Sigmoid colon (tissue), 7 donors: Measurements from ENCODE around the gene KRTCAP2. TPM values are rescaled to one million over a fixed set of nuclear protein-coding genes. Genes with fewer than 3 reads are reported as not detected.

ENCODE experiments used
- DNase-seq: peaks from one replicate; pipeline ENCODE4 v3.0.0-alpha.2; 2019
- H3K27ac ChIP-seq, 4 donors: fragments of 200-600 bp; sonication (generic); one replicate each; pipeline ENCODE4 v1.5.1; 2016 to 2019; ENCODE audit warnings: mild to moderate bottlenecking in 1 of 4
- H3K27me3 ChIP-seq, 3 donors: fragments of 200-600 bp; sonication (generic); one replicate each; pipeline ENCODE4 v1.5.1; 2019; ENCODE audit warnings: mild to moderate bottlenecking in 1 of 3
- H3K36me3 ChIP-seq, 4 donors: fragments of 200-600 bp; sonication (generic); one replicate each; pipeline ENCODE4 v1.5.1; 2016 to 2019
- H3K4me1 ChIP-seq, 4 donors: fragments of 200-600 bp; sonication (generic); one replicate each; pipeline ENCODE4 v1.5.1; 2017 to 2019
- H3K4me3 ChIP-seq, 4 donors: fragments of 200-600 bp; sonication (generic); one replicate each; pipeline ENCODE4 v1.5.1; 2017 to 2019; ENCODE audit warnings: mild to moderate bottlenecking in 2 of 4, moderate library complexity in 1 of 4
- H3K9me3 ChIP-seq, 4 donors: fragments of 200-600 bp in 3 of 4; sonication (generic) in 3 of 4; one replicate each; pipeline versions ENCODE4 v1.5.1 to v1.6.1; 2013 to 2019
- EP300 ChIP-seq, 4 donors: sonication (generic); formaldehyde crosslinking; IDR thresholded peaks; one replicate each; pipeline ENCODE4 v1.6.1; 2017; ENCODE audit warnings: antibody characterized with exemption in 4 of 4
- POLR2A ChIP-seq, 2 donors: fragments of 450-650 bp; IDR thresholded peaks; one replicate each; pipeline ENCODE4 v1.6.1; 2016; ENCODE audit warnings: antibody characterized with exemption in 2 of 2, mild to moderate bottlenecking in 2 of 2, moderate library complexity in 2 of 2
- POLR2AphosphoS5 ChIP-seq, 4 donors: sonication (generic); formaldehyde crosslinking; IDR thresholded peaks; one replicate each; pipeline ENCODE4 v1.6.1; 2017; ENCODE audit warnings: antibody characterized with exemption in 4 of 4
- WGBS, 2 donors: extraction: QIAGEN DNeasy Blood & Tissue Kit; methylation state at CpG; one replicate each; pipeline ENCODE4 v1.1.7; 2013; 5-methylcytosine and 5-hydroxymethylcytosine counted together
- intact Hi-C: fragments of 100-400 bp; cut with DNase I; formaldehyde crosslinking; loops from one replicate; pipeline ENCODE4 v1.15.1; 2023
- polyA plus RNA-seq, 3 donors: library from polyadenylated mRNA; stranded (reverse); fragments of 200-250 nt; gene quantifications; one replicate each; pipeline ENCODE4 v1.2.3, GENCODE V29; 2013
- total RNA-seq, 4 donors: library from RNA; depleted of rRNA; stranded (reverse); fragments of >200 nt; gene quantifications; one replicate each; pipeline ENCODE4 v1.1.0, GENCODE V29; 2016
- TF ChIP-seq, protein P1 (sequence below), 4 experiments: fragments of 450-650 bp in 3 of 4; fragments of 200-600 bp in 1 of 4; IDR thresholded peaks; one replicate each; pipeline ENCODE4 v1.5.1; 2016 to 2019; ENCODE audit warnings: antibody characterized with exemption in 4 of 4, mild to moderate bottlenecking in 3 of 4, moderate library complexity in 2 of 4
- donor health status: healthy with polysubstance abuse.
- donor health status: Bipolar disorder and iron deficiency.
- donor health status: healthy.

KRTCAP2 gene
- total and polyA plus RNA-seq, 7 donors: 72.9 to 245 (median 113) TPM

DNA sequence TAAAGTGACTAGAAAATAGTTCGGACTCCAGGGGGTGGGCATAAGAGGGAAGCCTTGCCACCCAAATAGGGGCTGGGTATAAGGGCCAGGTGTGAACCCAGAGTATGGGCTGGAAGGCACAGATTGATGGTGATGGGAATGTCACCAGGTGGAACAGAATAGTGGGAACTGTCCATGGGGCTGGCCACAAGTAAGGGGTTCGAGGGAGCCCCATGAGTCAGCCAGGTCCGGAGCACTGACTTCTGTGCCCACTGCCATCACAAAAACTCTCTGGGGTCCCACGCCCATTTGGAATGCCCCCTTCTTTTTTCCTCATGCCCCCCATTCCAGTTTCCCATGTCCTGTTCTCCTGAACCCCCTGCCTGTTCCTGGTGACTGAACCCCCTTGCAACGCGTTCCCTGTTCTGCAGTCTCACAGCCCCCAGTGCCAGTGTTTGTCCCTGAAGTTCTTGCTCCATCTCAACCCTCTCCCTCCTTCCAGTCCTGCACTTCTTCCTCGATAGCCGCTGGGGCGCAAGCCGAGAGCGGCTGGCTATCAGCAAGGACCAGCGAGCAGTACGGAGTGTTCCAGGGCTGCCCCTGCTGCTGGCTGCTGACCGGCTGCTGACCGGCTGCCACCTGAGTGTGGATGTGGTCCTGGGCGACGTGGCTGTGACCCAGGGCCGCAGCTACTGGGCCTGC is 8.4 kb upstream of the KRTCAP2 start:
- H3K36me3 ChIP-seq: no peaks in the 10 kb centered on the region
- WGBS, 2 donors: 93 to 95% methylated on average over 18 of the region's 18 CpGs
- H3K27ac ChIP-seq: no peak overlapping the region
- no peaks in the 10 kb centered on the region for H3K9me3 ChIP-seq
- H3K4me3 ChIP-seq: no peak overlapping the region
- intact Hi-C loops: no loop called here
- peak; percentile 40 for DNase-seq
- TF ChIP-seq, protein P1, sequence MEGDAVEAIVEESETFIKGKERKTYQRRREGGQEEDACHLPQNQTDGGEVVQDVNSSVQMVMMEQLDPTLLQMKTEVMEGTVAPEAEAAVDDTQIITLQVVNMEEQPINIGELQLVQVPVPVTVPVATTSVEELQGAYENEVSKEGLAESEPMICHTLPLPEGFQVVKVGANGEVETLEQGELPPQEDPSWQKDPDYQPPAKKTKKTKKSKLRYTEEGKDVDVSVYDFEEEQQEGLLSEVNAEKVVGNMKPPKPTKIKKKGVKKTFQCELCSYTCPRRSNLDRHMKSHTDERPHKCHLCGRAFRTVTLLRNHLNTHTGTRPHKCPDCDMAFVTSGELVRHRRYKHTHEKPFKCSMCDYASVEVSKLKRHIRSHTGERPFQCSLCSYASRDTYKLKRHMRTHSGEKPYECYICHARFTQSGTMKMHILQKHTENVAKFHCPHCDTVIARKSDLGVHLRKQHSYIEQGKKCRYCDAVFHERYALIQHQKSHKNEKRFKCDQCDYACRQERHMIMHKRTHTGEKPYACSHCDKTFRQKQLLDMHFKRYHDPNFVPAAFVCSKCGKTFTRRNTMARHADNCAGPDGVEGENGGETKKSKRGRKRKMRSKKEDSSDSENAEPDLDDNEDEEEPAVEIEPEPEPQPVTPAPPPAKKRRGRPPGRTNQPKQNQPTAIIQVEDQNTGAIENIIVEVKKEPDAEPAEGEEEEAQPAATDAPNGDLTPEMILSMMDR (IDR thresholded peaks at IDR 0.05): no peak
- no peak for TF ChIP-seq EP300 (IDR thresholded peaks at IDR 0.05)
- TF ChIP-seq POLR2AphosphoS5 (IDR thresholded peaks at IDR 0.05): no peak
- TF ChIP-seq POLR2A (IDR thresholded peaks at IDR 0.05): no peak
- peaks cover 0 to 8% (median 6%) of the 10 kb centered on the region in 4 donors for H3K4me1 ChIP-seq
- H3K27me3 ChIP-seq: no peaks in the 10 kb centered on the region

DNA sequence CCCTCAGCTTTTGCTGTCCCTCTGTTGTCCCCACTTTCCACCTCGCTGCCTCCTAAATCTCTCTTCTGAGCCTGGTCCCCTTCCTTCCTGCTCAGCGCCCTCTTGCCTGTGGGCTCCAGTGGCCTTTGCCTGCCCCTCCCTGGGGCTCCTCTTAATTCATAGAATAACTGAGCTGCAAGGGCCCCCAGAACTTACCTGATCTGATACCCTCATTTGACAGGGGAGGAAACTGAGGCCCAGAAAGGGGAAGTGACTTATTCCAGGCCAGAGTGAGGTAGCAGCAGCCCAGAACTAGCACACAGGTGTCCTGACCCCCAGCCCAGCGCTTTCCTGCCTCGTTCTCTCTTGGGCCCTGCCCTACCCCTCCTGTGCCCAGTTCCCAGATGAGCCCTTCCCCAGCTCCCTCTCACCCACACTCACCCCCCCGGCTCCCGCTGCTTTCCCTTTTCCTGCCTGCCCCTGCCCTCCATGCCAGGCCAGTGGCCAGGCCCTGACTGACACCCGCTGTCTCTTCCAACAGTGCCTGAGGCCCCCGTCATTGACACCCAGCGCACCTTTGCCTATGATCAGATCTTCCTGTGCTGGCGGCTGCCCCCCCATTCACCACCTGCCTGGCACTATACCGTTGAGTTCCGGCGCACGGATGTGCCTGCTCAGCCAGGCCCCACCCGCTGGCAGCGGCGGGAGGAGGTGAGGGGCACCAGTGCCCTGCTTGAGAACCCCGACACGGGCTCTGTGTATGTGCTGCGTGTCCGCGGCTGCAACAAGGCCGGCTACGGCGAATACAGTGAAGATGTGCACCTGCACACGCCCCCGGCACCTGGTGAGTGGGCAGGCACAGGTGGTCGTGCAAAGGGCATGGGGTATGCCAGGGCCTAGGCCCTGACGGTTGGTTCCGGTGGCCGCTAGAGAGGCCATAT is 6.3 kb upstream of the KRTCAP2 start:
- H3K4me3 ChIP-seq: no peak overlapping the region
- no peak for TF ChIP-seq EP300 (IDR thresholded peaks at IDR 0.05)
- TF ChIP-seq, protein P1 (IDR thresholded peaks at IDR 0.05): no peak
- TF ChIP-seq POLR2A (IDR thresholded peaks at IDR 0.05): no peak
- TF ChIP-seq POLR2AphosphoS5 (IDR thresholded peaks at IDR 0.05): no peak
- WGBS, 2 donors: 67 to 91% methylated on average over 31 of the region's 31 CpGs
- peaks cover 0 to 17% (median 10%) of the 10 kb centered on the region in 4 donors for H3K4me1 ChIP-seq
- H3K27me3 ChIP-seq: peaks cover 4 to 18% (median 12%) of the 10 kb centered on the region in 3 donors
- no peaks in the 10 kb centered on the region for H3K9me3 ChIP-seq
- H3K27ac ChIP-seq: no peak overlapping the region
- H3K36me3 ChIP-seq: no peaks in the 10 kb centered on the region
- intact Hi-C loops: no loop called here
- peak; percentile 57 for DNase-seq

DNA sequence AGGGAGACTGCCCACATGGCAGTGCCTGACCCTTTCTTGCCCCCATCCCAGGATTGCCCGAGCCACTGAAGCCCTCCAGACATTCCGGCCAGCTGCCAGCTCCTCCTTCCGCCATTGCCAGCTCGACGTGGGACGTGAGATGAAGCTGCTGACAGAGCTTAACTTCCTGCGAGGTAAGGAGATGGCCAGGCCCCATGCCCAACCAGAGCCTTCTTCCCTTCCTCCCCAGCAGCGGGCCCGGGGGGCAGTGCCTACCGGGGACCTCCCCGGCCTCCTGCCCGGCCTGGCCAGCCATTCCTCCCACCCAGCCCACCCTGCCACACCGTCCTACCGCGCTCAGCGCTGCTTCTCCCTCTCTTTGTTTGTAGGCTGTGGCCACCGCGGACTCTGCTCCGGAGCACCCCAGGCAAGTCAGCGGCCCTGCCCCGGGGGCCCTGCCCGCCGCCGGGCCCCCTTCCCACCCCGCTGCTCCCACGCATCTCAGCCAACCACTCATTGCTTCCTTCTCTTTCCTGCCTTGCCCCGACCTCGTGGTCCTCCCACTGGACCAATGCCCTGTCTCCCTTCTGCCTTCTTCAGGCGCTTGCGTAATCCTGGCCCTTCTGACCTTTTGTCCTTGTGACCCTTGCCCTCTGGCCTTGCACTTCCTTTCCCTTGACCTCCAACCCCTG is 5.5 kb upstream of the KRTCAP2 start:
- H3K4me3 ChIP-seq: no peak overlapping the region

DNA sequence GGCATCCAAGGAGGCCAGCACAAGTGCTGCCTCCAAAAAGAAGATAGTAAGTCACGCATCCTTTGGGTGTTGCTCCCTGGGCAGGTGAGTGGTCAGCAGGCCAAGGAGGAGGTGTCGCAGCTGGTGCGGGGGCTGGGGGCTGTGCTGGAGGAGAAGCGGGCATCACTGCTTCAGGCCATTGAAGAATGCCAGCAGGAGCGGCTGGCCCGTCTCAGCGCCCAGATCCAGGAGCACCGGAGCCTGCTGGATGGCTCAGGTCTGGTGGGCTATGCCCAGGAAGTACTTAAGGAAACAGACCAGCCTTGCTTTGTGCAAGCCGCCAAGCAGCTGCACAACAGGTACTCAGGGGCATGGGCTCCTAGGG is 4.8 kb upstream of the KRTCAP2 start:
- Histone ChIP-seq H3K9me3 (no peaks in the 10 kb centered on the region), H3K36me3 (no peaks in the 10 kb centered on the region), H3K27ac (no peak overlapping the region), H3K4me3 (no peak overlapping the region), H3K4me1 (peaks cover 0 to 28% (median 16%) of the 10 kb centered on the region in 4 donors), H3K27me3 (peaks cover 12 to 29% (median 20%) of the 10 kb centered on the region in 3 donors)
- 96 to 98% methylated on average over 9 of the region's 9 CpGs for WGBS, 2 donors
- intact Hi-C loops: no loop called here
- DNase-seq: no peak
- TF ChIP-seq POLR2A (IDR thresholded peaks at IDR 0.05) (no peak), EP300 (IDR thresholded peaks at IDR 0.05) (no peak), POLR2AphosphoS5 (IDR thresholded peaks at IDR 0.05) (no peak)
- TF ChIP-seq, protein P1 (IDR thresholded peaks at IDR 0.05): no peak

More for the DNA sequence above, 5.5 kb upstream of the KRTCAP2 start:
- Histone ChIP-seq H3K27ac (no peak overlapping the region), H3K9me3 (no peaks in the 10 kb centered on the region), H3K27me3 (peaks cover 12 to 26% (median 20%) of the 10 kb centered on the region in 3 donors), H3K4me1 (peaks cover 0 to 25% (median 14%) of the 10 kb centered on the region in 4 donors), H3K36me3 (no peaks in the 10 kb centered on the region)
- peak; percentile 56 for DNase-seq
- intact Hi-C loops: no loop called here
- WGBS, 2 donors: 83 to 89% methylated on average over 30 of the region's 30 CpGs
- TF ChIP-seq POLR2AphosphoS5 (IDR thresholded peaks at IDR 0.05) (no peak), POLR2A (IDR thresholded peaks at IDR 0.05) (no peak), EP300 (IDR thresholded peaks at IDR 0.05) (no peak)
- TF ChIP-seq, protein P1 (IDR thresholded peaks at IDR 0.05): no peak
